A204.1 (cell line): Measurements from ENCODE around the gene KDSR.

Experiments used
- FAIRE-seq: peaks from 2 replicates; lab custom pipeline; 2012; peaks lifted over from hg19 to GRCh38; lab: Jason Lieb, UNC

Gene KDSR

DNA sequence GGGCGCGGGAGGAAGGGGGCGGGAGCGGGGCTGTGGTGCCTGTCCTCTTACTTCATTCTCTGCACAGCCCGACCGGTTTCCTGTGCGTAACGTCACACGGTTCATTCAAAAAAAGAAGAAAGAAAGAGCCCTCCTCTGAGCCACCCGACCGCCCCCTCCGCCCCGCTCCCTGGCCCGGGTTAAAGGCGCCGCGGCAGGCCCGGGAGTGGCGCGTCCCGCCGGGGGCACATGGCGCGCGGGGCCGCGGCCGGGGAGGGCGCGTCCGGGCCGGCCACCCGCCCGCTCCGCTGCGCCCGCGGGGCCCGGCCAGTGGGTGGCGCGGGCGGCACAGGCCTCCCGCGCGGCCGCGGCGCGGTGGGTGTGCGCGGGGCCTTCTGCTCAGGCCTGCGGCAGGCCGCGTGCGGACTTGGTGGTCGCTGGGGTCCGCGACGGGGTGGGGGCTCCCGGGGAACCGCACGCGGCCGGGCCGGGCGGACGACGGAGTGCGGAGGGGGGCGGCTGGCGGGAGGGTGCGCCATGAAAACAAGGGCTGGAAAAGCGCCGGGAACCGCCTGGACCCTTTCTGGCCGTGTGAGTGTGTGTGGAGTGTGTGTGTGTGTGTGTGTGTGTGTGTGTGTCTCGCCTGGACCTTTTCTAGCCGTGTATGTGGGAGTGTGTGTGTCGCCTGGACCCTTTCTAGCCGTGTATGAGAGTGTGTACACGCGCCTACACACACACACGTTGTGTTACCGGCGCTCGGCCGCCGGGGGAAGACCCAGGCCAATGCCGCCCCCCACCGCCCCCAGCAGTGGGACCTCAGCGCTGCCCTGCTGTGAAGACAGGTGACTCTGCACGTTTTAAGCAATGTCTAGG is 46.7 kb downstream of the KDSR start:
- FAIRE-seq, result no peak

GRCh38 chr18:63319383-63320122 is 47.5 kb downstream of the KDSR start, which contains the start of gene BCL2:
Gene BCL2 (minus strand): TSS chr18:63319769.
- no peak for FAIRE-seq

GRCh38 chr18:63318889-63319382 is 48.1 kb downstream of the KDSR start:
- FAIRE-seq, result no peak

GRCh38 chr18:63317982-63318888 is 48.8 kb downstream of the KDSR start:
- no peak for FAIRE-seq

DNA sequence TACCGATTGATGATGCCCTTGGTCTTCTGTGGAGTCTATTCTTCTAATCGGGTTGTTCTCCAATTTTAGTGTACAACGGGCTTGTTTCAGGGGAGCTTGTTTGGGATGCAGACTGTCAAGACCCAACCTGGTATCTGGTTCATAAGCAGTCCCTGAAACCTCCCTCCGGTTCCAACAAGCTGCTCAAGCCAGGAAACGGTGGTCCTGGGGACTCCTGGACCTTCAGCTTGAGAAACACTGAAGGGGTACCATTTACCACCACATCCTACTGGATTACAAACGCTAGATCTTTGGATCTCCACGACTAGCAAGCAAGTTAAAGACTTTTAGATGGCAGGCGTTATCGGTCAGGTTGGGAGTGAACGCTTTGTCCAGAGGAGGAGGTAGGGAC is 49.5 kb downstream of the KDSR start:
- no peak for FAIRE-seq

DNA sequence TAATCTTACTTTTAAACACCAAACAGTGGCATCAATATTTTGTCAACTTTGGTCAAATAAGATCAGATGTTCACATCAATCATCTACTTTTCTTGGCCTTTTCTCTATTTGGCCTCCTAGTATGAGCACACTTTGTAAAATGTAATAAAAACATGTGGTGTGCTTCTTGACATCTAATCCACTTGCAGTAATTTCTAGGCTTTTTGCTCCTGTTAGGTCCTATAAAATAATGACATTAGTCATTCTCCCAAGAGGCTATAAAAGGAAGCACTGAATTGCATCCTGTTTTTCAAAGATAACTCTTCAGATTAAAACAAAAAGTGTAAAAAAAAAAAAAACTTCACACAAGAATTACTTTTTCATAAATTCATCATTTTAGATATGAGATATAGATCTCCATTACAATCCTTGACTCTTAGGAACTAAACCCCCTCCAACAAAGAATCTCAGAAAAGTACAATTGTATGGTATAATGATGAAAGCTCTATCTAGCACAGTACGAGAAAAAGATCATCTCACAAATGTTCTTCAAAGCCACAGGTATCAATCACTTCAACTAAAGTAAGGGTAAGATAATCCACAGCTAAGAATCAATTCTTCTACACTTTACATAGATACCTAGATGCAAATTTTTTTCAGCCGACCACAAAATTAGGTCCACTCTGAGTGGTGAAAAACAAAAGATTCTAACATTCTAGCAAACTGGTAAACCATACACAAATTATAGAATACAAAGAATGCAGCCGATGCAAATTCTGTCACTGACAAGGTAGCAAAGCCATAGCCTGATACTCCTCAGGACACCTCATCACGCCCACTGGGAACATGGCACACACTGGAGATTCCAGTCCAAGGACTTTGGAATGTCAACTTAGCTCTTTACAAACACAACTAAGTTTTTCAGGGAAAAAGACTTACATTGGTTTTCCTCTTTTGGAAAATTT is 50.1 kb downstream of the KDSR start:
- no peak for FAIRE-seq

- FAIRE-seq, result no peak
Observed at GRCh38 chr18:63315876-63316275, 51.1 kb downstream of the KDSR start.

DNA sequence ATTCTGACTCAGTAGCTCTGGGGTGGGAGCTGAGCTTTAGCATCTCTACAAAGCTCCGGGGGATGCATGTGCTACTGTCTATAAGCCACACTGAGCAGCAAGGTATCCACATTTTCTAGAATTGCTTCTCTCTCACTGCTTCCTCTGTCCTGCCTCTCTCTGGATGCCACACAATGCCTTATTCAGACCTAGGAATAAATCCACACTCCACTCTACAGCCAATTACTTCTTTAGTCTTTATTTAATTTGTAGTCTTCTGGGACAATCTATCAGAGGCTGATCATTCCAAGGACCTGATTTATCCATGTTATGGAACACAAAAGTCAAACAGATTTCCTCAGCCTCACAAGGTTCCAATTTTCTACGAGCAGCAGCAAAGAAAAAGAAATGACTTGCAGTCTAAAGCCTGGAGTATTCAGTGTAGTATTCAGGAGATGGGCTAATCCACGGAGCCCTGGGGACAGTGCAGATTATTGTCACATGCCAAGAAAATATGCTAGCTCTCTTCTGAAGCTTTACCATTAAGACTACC is 51.8 kb downstream of the KDSR start:
- no peak for FAIRE-seq

DNA sequence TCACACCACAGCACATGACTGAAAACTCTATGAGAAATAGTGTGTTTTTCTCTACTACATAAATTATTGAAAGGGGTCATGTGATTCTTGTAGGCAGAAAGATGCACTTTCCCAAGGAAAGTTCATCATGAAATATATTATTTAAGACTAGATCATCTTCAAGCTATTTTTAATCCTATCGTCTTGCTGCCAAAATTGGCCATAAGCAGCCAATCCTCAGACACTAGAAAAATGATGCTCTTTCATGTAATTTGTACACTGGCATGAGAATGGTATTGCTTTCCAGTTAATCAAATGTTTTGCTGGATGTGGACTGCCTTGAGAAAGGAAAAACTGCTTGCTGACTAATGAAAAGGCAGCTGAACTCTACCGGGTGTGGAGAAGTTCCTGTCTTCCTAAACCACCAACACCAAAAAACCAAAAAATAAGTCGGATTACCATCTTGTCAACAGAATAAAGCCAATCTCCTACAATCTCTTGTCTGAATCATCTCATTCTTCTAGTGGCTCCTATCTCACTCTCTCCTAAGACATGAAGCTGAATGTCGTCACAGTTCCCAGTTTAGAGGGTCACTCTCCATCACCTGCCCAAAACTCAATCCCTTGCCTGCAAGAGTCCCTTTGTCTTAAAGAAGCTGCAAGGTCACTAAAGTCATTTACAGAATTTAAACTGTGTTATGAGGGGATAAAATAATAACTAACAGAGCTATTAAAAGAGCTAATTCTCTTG is 52.8 kb downstream of the KDSR start:
- no peak for FAIRE-seq

GRCh38 chr18:63313396-63313917 is 53.5 kb downstream of the KDSR start:
- no peak for FAIRE-seq

DNA sequence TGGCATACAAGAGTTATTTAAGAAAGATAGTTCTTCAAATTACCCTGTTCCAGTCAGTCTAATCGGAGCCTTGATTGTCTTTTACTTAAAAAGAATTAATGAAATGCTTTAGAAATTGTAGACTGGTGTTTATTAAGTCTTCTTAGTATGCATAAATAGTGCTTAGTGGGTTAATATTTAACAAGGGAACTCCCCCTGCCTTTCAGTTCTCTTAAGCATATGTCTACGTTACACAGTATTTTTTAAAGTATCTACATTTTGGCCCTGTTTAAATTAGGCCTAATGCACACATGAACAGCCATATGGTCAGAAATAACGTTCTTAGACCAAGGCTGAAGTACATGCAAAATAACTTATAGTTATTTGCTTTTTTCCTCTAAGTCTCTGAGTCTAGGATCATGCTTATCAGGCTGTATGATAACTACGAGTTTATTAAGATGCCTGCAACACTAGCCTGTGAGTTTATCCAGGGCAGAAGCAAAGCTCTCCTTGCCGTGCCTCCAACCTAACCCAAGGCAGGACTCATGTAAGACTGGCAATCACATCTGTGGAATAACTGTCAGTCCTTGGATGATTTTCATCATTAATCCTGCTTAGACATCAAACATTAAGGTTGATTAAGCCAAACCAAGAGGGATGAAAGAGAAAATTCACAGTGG is 54.1 kb downstream of the KDSR start:
- no peak for FAIRE-seq

DNA sequence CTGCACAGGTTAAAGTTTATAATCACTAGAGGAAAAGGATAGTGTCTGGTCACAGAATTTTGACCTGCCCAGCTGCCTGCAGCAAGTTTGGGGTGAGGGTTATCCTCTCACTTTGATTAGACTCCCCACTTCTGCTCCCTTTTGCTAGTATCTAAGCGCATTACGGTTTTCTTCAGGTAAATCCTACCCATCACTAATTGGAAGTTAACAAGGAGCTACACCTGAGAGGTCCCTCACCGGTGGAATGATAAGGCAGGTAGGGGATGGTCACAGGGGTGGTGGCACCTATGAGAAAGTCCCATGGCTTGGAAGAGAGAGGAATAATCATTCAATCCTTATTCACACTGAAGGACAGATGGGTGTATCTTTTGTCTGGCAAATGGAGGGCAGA is 55.0 kb downstream of the KDSR start:
- no peak for FAIRE-seq

- no peak for FAIRE-seq
Observed at GRCh38 chr18:63311118-63312018, 55.6 kb downstream of the KDSR start.

DNA sequence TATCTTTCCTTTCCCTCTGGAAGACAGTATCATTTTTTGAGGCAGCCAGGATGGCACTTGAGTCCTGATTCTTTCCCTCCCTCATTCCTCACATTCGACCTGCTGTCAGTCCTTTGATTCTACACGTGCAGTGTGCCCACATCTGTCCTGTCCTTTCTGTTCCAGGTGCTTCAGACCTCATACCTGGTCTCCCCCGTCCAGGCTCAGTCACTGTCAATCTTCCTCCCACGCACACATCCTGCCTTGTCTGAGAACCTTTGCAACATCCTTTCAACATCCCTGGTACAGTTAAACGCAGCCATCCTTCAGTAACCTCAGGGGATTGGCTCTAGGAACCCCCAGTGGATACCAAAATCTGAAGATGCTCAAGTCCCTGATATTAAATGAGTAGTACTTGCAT is 57.6 kb downstream of the KDSR start:
- FAIRE-seq, result no peak

- no peak for FAIRE-seq
Observed at GRCh38 chr18:63307551-63308200, 59.3 kb downstream of the KDSR start.

GRCh38 chr18:63306819-63307550 is 60.0 kb downstream of the KDSR start:
- FAIRE-seq, result no peak

DNA sequence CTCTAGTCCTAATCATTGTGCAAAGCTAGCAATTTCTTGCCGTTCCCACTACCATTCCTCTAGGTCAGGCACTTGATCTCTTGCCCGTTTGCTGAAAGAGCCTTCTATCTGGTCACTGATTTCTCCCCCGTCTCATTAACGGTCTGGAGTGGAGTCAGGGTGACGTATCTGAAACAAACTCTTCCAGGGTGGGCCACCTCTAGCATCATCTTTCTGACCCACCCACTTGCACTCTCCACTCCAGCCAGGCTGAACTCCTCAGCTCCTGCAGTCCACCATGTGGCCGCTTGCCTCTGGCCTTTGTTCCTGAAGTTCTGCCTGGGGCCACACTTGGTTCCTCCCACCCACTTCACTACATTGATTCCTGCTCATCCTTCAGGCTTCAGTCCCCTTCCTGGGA is 60.8 kb downstream of the KDSR start:
- no peak for FAIRE-seq
